ENCODE data around the gene ATP5F1B. TPM values are rescaled to one million over a fixed set of nuclear protein-coding genes. Genes with fewer than 3 reads are reported as not detected.

Gene ATP5F1B
- total and polyA plus RNA-seq, 2 of the 8 experiments (the other 6 are each of a cell fraction or from before 2014, with no cell fraction given) = 900 to 1,522 TPM

GRCh38 chr12:56688129-56688845 lies 42.5 kb upstream of the ATP5F1B start, which contains the start of gene PTGES3 (continued):
- TF ChIP-seq BCL11A (IDR thresholded peaks at IDR 0.05; ENCODE audit: low read depth in 2 of 2, low read length in 2 of 2) (no peak), SIRT6 (IDR thresholded peaks at IDR 0.05; ENCODE audit: low read length) (no peak), HDAC2 (IDR thresholded peaks at IDR 0.05; ENCODE audit: borderline replicate concordance in 1 of 2, low read depth in 2 of 2, low read length in 2 of 2) (0 out of 4 replicates have a peak, but pooled peaks have one; percentile 22 to 68), EZH2 (IDR thresholded peaks at IDR 0.05; ENCODE audit: low read depth, low read length, severe bottlenecking) (no peak), BRCA1 (IDR thresholded peaks at IDR 0.05; ENCODE audit: low read depth, low read length) (peak; percentile 72), SRF (IDR thresholded peaks at IDR 0.05; ENCODE audit: low read depth, low read length) (peak; percentile 27; the same call in 1 of the 2 replicates), GABPA (IDR thresholded peaks at IDR 0.05; ENCODE audit: borderline replicate concordance, insufficient read depth, low read length) (no peak), PHF8 (conservative IDR thresholded peaks at IDR 0.05; ENCODE audit: low read depth, low read length) (peak; percentile 70), ZNF274 (IDR thresholded peaks at IDR 0.05; ENCODE audit: borderline replicate concordance, extremely low read depth, low read length) (no peak), TEAD4 (IDR thresholded peaks at IDR 0.05; ENCODE audit: low read depth, low read length) (peak; percentile 28; the same call in 1 of the 2 replicates), FOSL1 (IDR thresholded peaks at IDR 0.05; ENCODE audit: insufficient read depth, low read depth, low read length) (no peak), EGR1 (IDR thresholded peaks at IDR 0.05; ENCODE audit: borderline replicate concordance, low read depth, low read length) (0 out of 2 replicates have a peak, but pooled peaks have one; percentile 29), USF2 (IDR thresholded peaks at IDR 0.05; ENCODE audit: low read length) (no peak), CTBP2 (IDR thresholded peaks at IDR 0.05; ENCODE audit: borderline replicate concordance, insufficient read depth, insufficient read length, low read length) (no peak), YY1 (IDR thresholded peaks at IDR 0.05; ENCODE audit: low read depth, low read length) (peak; percentile 80; the same call in 1 of the 2 replicates), CEBPB (IDR thresholded peaks at IDR 0.05; ENCODE audit: low read depth, low read length) (no peak), RNF2 (IDR thresholded peaks at IDR 0.05; ENCODE audit: borderline replicate concordance, low read depth, low read length, missing control alignments, poor library complexity, severe bottlenecking) (no peak), CBX5 (IDR thresholded peaks at IDR 0.05; ENCODE audit: low read depth, low read length) (no peak), CHD2 (IDR thresholded peaks at IDR 0.05; ENCODE audit: low read length) (peak; percentile 94), SP1 (IDR thresholded peaks at IDR 0.05; ENCODE audit: low read depth, low read length) (peak; percentile 61), SP4 (IDR thresholded peaks at IDR 0.05; ENCODE audit: low read length) (no peak), SP2 (IDR thresholded peaks at IDR 0.05; ENCODE audit: low read length) (no peak), TAF1 (IDR thresholded peaks at IDR 0.05; ENCODE audit: low read depth, low read length) (peak; percentile 78), TCF12 (IDR thresholded peaks at IDR 0.05; ENCODE audit: low read depth, low read length) (no peak)
